Tibial nerve (tissue), 4 donors: ENCODE results near the gene MRPL38.

ENCODE experiments used
- CTCF ChIP-seq, 5 experiments: fragments of 200-600 bp in 3 of 5; fragments of 450-650 bp in 2 of 5; sonication (generic) in 3 of 5; IDR thresholded peaks; one replicate each; pipeline ENCODE4 v1.5.1; 2016 to 2019; ENCODE audit warnings: antibody characterized with exemption in 5 of 5, mild to moderate bottlenecking in 3 of 5, moderate library complexity in 2 of 5
- EP300 ChIP-seq, 2 donors: sonication (generic); formaldehyde crosslinking; IDR thresholded peaks; one replicate each; pipeline ENCODE4 v1.6.1; 2017; ENCODE audit warnings: antibody characterized with exemption in 2 of 2, mild to moderate bottlenecking in 1 of 2

GRCh38 chr17:75849279-75849646 lies 55.4 kb downstream of the MRPL38 start:
- TF ChIP-seq CTCF (IDR thresholded peaks at IDR 0.05) (no peak), EP300 (IDR thresholded peaks at IDR 0.05) (no peak)
